HCT116 (cell line): Measurements from ENCODE around the gene SOX18. TPM values are rescaled to one million over a fixed set of nuclear protein-coding genes. Genes with fewer than 3 reads are reported as not detected.

ENCODE experiments used
- ATAC-seq: fragments of 200-7000 bp; cut with Tn5 transposase; 2 replicates; pipeline ENCODE4 v1.9.1; 2020; ENCODE audit warnings: mild to moderate bottlenecking, moderate library complexity
- BruUV-seq: library from RNA; stranded (reverse); fragments of 400-500 nt; replicated peaks from 2 replicates; lab custom pipeline; 2021; lab: Mats Ljungman, UMichigan
- CTCF ChIA-PET: fragments of 300-600 bp; sonication (Branson Sonifier 250); formaldehyde crosslinking; loops from one replicate; lab custom pipeline; 2021; ENCODE audit warnings: antibody characterized with exemption; lab: Charles Lee
- POLR2A ChIA-PET: fragments of 300-600, 350-600 bp; sonication (Branson Sonifier 250); formaldehyde crosslinking; loops from one replicate; lab custom pipeline; 2021; ENCODE audit warnings: antibody characterized with exemption; lab: Charles Lee
- RAD21 ChIA-PET, 2 experiments: fragments of 300-600 bp; sonication (Branson Sonifier 250); formaldehyde crosslinking; loops; one replicate each; lab custom pipeline; 2023; ENCODE audit warnings: low total read pairs in 2 of 2; ENCODE audit not compliant: uncharacterized antibody in 2 of 2, unreplicated experiment in 2 of 2, low non-redundant PET in 1 of 2; lab: Charles Lee
- DNase-seq: peaks from one replicate; pipeline ENCODE4 v3.0.0-alpha.2; 2010; ENCODE audit warnings: low read depth, low spot score
- H2AFZ ChIP-seq: fragments of 200-600 bp; shearing (Covaris generic), sonication (generic); 2 replicates; pipeline ENCODE4 v1.6.1; 2017; ENCODE audit warnings: low read depth, mixed run types, mixed read lengths, antibody characterized with exemption, low read length; ENCODE audit not compliant: poor library complexity, severe bottlenecking
- H3K27ac ChIP-seq: 2 replicates; pipeline ENCODE4 v1.5.1; 2012; ENCODE audit warnings: low read depth, low read length
- H3K27me3 ChIP-seq: fragments of 200-600 bp; sonication (generic); 2 replicates; pipeline ENCODE4 v1.6.1; 2016; ENCODE audit warnings: mixed run types, low read length, mixed read lengths; ENCODE audit not compliant: insufficient read depth
- H3K36me3 ChIP-seq, 2 experiments: fragments of 200-500 bp in 1 of 2; fragments of 200-600 bp in 1 of 2; sonication (Bioruptor generic) in 1 of 2; sonication (generic) in 1 of 2; 2 replicates each; pipeline versions ENCODE4 v1.5.1 to v1.6.1; 2014 to 2016; ENCODE audit warnings: low read length in 2 of 2, inconsistent platforms in 1 of 2, mixed read lengths in 1 of 2, mixed run types in 1 of 2; ENCODE audit not compliant: insufficient read depth in 2 of 2, control insufficient read depth in 1 of 2
- H3K4me1 ChIP-seq, 2 experiments: fragments of 200-600 bp in 1 of 2; sonication (generic) in 1 of 2; 2 replicates each; pipeline versions ENCODE4 v1.5.1 to v1.6.1; 2012 to 2017; ENCODE audit warnings: low read length in 2 of 2, inconsistent platforms in 1 of 2, mild to moderate bottlenecking in 1 of 2, mixed read lengths in 1 of 2, mixed run types in 1 of 2, moderate library complexity in 1 of 2; ENCODE audit not compliant: insufficient read depth in 2 of 2, control insufficient read depth in 1 of 2
- H3K4me2 ChIP-seq: fragments of 200-600 bp; sonication (generic); 2 replicates; pipeline ENCODE4 v1.6.1; 2017; ENCODE audit warnings: mixed run types, low read length, mixed read lengths
- H3K4me3 ChIP-seq, 2 experiments: fragments of 200-600 bp in 1 of 2; sonication (generic) in 1 of 2; replicated peaks in 1 of 2; 2 replicates each; pipeline ENCODE4 v1.5.1; 2011 to 2016; ENCODE audit warnings: low read length in 2 of 2, control low read depth in 1 of 2, low read depth in 1 of 2, mild to moderate bottlenecking in 1 of 2, mixed read lengths in 1 of 2, mixed run types in 1 of 2
- H3K79me2 ChIP-seq: fragments of 200-600 bp; sonication (generic); 2 replicates; pipeline ENCODE4 v1.6.1; 2017; ENCODE audit warnings: mild to moderate bottlenecking, mixed run types, low read length, moderate library complexity, mixed read lengths; ENCODE audit not compliant: insufficient read depth
- H3K9ac ChIP-seq: fragments of 200-600 bp; sonication (generic); 2 replicates; pipeline ENCODE4 v1.6.1; 2016; ENCODE audit warnings: low read length, mixed read lengths
- H3K9me2 ChIP-seq: fragments of 200-600 bp; sonication (generic), shearing (Covaris generic); 2 replicates; pipeline ENCODE4 v1.6.1; 2017; ENCODE audit warnings: mixed run types, mild to moderate bottlenecking, moderate library complexity; ENCODE audit not compliant: insufficient read depth
- H3K9me3 ChIP-seq, 2 experiments: fragments of 200-500 bp in 1 of 2; fragments of 200-600 bp in 1 of 2; sonication (Bioruptor generic) in 1 of 2; sonication (generic) in 1 of 2; 2 replicates each; pipeline ENCODE4 v1.6.1; 2014 to 2017; ENCODE audit warnings: low read length in 2 of 2, mixed read lengths in 2 of 2, inconsistent platforms in 1 of 2, low read depth in 1 of 2, mild to moderate bottlenecking in 1 of 2, mixed run types in 1 of 2, moderate library complexity in 1 of 2; ENCODE audit not compliant: control insufficient read depth in 1 of 2, insufficient read depth in 1 of 2
- H4K20me1 ChIP-seq: fragments of 200-600 bp; sonication (generic), shearing (Covaris generic); 2 replicates; pipeline ENCODE4 v1.6.1; 2017; ENCODE audit warnings: mixed run types, mild to moderate bottlenecking, moderate library complexity; ENCODE audit not compliant: insufficient read depth
- CBX3 ChIP-seq: IDR thresholded peaks from 2 replicates; pipeline ENCODE4 v1.6.1; 2012; ENCODE audit warnings: low read depth
- EGR1 ChIP-seq: IDR thresholded peaks from 2 replicates; pipeline ENCODE4 v1.6.1; 2012; ENCODE audit warnings: low read depth
- ELF1 ChIP-seq: IDR thresholded peaks from 2 replicates; pipeline ENCODE4 v1.6.1; 2012; ENCODE audit warnings: low read depth, borderline replicate concordance
- EZH2 ChIP-seq: fragments of 200-600 bp; sonication (generic); IDR thresholded peaks from 2 replicates; pipeline ENCODE4 v1.6.1; 2017; ENCODE audit warnings: antibody characterized with exemption, mixed run types
- EZH2phosphoT487 ChIP-seq: fragments of 200-600 bp; IDR thresholded peaks from 2 replicates; pipeline ENCODE4 v1.6.1; 2018; ENCODE audit warnings: antibody characterized with exemption, borderline replicate concordance
- FOSL1 ChIP-seq: IDR thresholded peaks from 2 replicates; pipeline ENCODE4 v1.6.1; 2012; ENCODE audit warnings: low read depth
- JUND ChIP-seq: IDR thresholded peaks from 2 replicates; pipeline ENCODE4 v1.6.1; 2012
- POLR2AphosphoS5 ChIP-seq: IDR thresholded peaks from 2 replicates; pipeline ENCODE4 v1.6.1; 2011; ENCODE audit warnings: mild to moderate bottlenecking, low read depth, low read length, moderate library complexity
- RAD21 ChIP-seq: IDR thresholded peaks from 2 replicates; pipeline ENCODE4 v1.6.1; 2012; ENCODE audit warnings: low read depth, mild to moderate bottlenecking
- SIN3A ChIP-seq: IDR thresholded peaks from 2 replicates; pipeline ENCODE4 v1.6.1; 2012; ENCODE audit warnings: low read depth
- SP1 ChIP-seq: IDR thresholded peaks from 2 replicates; pipeline ENCODE4 v1.6.1; 2012; ENCODE audit warnings: low read depth
- SRF ChIP-seq: IDR thresholded peaks from 2 replicates; pipeline ENCODE4 v1.6.1; 2012; ENCODE audit warnings: low read depth
- TCF7L2 ChIP-seq: IDR thresholded peaks from 2 replicates; pipeline ENCODE4 v1.7.0; 2011; ENCODE audit warnings: borderline replicate concordance, inconsistent platforms; ENCODE audit not compliant: insufficient read depth, insufficient read length; ENCODE audit errors: extremely low read depth
- YY1 ChIP-seq: IDR thresholded peaks from 2 replicates; pipeline ENCODE4 v1.6.1; 2011; ENCODE audit warnings: low read length, low read depth, moderate library complexity, mild to moderate bottlenecking; ENCODE audit not compliant: insufficient replicate concordance; ENCODE audit errors: extremely low read depth
- ZFX ChIP-seq: fragments of 450-650 bp; IDR thresholded peaks from 2 replicates; pipeline ENCODE4 v1.6.1; 2017
- intact Hi-C: fragments of 100-400 bp; cut with micrococcal nuclease; formaldehyde crosslinking; loops from 2 replicates; pipeline ENCODE4 v1.10.0; 2022
- total RNA-seq: library from RNA; stranded (reverse); gene quantifications from one replicate; pipeline ENCODE4 v1.2.1, GENCODE V29; 2021; ENCODE audit not compliant: unreplicated experiment
- TF ChIP-seq, protein P1 (sequence below): IDR thresholded peaks from 2 replicates; pipeline ENCODE4 v1.6.1; 2012
- TF ChIP-seq, protein P2 (sequence below): IDR thresholded peaks from 2 replicates; pipeline ENCODE4 v1.6.1; 2012; ENCODE audit warnings: low read depth
- TF ChIP-seq, protein P3 (sequence below): IDR thresholded peaks from 2 replicates; pipeline ENCODE4 v1.6.1; 2012
- TF ChIP-seq, protein P4 (sequence below), 3 experiments: fragments of 200-600 bp in 1 of 3; sonication (generic) in 1 of 3; IDR thresholded peaks in 2 of 3; conservative IDR thresholded peaks in 1 of 3; 2 replicates each; pipeline ENCODE4 v1.5.1; 2012 to 2017; ENCODE audit warnings: low read depth in 2 of 3, low read length in 2 of 3, antibody characterized with exemption in 1 of 3, borderline replicate concordance in 1 of 3, control low read depth in 1 of 3, mild to moderate bottlenecking in 1 of 3, mixed read lengths in 1 of 3, mixed run types in 1 of 3, moderate library complexity in 1 of 3; ENCODE audit not compliant: insufficient read depth in 1 of 3
- TF ChIP-seq, protein P5 (sequence below): IDR thresholded peaks from 2 replicates; pipeline ENCODE4 v1.6.1; 2011; ENCODE audit warnings: mild to moderate bottlenecking, low read length, moderate library complexity; ENCODE audit not compliant: insufficient replicate concordance; ENCODE audit errors: extremely low read depth

Gene SOX18
- total RNA-seq, 1 experiment from 2014 or later = 3.3 TPM

DNA sequence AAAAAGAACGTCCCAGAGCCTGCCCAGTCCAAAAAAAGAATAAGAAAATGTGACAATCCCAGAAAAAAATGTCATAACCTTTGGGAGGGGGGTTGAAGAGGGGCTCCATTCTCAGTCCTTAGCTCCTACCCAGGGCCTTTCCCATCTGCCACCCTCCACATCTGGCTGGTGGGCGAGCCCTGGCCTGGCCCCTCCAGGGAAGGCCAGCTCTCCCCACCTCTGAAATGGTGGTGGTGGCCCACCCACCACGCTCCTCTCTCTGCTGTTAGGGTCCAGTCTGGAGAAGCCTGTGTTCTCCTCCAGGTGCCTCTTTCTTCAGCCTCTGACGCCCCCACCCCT lies 29.5 kb upstream of the SOX18 start:
- ChIA-PET RAD21 (no interaction called here), CTCF (interaction anchor here (1.5 kb wide), 1 partner anchor 10 kb away, joined by 3 read pairs; no protein-coding TSS in a partner anchor), POLR2A (no interaction called here)
- peak overlapping the region; percentile 79 to 96 for H3K4me3 ChIP-seq
- ATAC-seq (no peak), DNase-seq (no peak)
- no peaks in the 10 kb centered on the region for H3K9me2 ChIP-seq
- H3K4me2 ChIP-seq = peak overlapping the region; percentile 99
- H3K27ac ChIP-seq = peak overlapping the region; percentile 61
- no peaks in the 10 kb centered on the region for H3K36me3 ChIP-seq
- H2AFZ ChIP-seq = no peak overlapping the region
- no peaks in the 10 kb centered on the region for H3K9me3 ChIP-seq
- intact Hi-C loops = no loop called here
- no peaks in the 10 kb centered on the region for H3K27me3 ChIP-seq
- H3K79me2 ChIP-seq = peaks cover 9% of the 10 kb centered on the region; the same call in 1 of the 2 replicates
- H3K4me1 ChIP-seq = peaks cover 14 to 21% of the 10 kb centered on the region in 2 experiments
- H3K9ac ChIP-seq = peak overlapping the region; percentile 87
- TF ChIP-seq POLR2AphosphoS5 (no peak), FOSL1 (no peak), JUND (no peak), EZH2 (no peak), EZH2phosphoT487 (no peak), TCF7L2 (no peak), SIN3A (no peak), EGR1 (no peak), RAD21 (no peak), CBX3 (no peak), SP1 (no peak), ELF1 (no peak), YY1 (no peak), ZFX (no peak), SRF (no peak)
- TF ChIP-seq, protein P1, sequence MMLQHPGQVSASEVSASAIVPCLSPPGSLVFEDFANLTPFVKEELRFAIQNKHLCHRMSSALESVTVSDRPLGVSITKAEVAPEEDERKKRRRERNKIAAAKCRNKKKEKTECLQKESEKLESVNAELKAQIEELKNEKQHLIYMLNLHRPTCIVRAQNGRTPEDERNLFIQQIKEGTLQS = no peak
- TF ChIP-seq, protein P2, sequence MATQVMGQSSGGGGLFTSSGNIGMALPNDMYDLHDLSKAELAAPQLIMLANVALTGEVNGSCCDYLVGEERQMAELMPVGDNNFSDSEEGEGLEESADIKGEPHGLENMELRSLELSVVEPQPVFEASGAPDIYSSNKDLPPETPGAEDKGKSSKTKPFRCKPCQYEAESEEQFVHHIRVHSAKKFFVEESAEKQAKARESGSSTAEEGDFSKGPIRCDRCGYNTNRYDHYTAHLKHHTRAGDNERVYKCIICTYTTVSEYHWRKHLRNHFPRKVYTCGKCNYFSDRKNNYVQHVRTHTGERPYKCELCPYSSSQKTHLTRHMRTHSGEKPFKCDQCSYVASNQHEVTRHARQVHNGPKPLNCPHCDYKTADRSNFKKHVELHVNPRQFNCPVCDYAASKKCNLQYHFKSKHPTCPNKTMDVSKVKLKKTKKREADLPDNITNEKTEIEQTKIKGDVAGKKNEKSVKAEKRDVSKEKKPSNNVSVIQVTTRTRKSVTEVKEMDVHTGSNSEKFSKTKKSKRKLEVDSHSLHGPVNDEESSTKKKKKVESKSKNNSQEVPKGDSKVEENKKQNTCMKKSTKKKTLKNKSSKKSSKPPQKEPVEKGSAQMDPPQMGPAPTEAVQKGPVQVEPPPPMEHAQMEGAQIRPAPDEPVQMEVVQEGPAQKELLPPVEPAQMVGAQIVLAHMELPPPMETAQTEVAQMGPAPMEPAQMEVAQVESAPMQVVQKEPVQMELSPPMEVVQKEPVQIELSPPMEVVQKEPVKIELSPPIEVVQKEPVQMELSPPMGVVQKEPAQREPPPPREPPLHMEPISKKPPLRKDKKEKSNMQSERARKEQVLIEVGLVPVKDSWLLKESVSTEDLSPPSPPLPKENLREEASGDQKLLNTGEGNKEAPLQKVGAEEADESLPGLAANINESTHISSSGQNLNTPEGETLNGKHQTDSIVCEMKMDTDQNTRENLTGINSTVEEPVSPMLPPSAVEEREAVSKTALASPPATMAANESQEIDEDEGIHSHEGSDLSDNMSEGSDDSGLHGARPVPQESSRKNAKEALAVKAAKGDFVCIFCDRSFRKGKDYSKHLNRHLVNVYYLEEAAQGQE = no peak
- TF ChIP-seq, protein P3, sequence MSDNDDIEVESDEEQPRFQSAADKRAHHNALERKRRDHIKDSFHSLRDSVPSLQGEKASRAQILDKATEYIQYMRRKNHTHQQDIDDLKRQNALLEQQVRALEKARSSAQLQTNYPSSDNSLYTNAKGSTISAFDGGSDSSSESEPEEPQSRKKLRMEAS = no peak
- TF ChIP-seq, protein P4, sequence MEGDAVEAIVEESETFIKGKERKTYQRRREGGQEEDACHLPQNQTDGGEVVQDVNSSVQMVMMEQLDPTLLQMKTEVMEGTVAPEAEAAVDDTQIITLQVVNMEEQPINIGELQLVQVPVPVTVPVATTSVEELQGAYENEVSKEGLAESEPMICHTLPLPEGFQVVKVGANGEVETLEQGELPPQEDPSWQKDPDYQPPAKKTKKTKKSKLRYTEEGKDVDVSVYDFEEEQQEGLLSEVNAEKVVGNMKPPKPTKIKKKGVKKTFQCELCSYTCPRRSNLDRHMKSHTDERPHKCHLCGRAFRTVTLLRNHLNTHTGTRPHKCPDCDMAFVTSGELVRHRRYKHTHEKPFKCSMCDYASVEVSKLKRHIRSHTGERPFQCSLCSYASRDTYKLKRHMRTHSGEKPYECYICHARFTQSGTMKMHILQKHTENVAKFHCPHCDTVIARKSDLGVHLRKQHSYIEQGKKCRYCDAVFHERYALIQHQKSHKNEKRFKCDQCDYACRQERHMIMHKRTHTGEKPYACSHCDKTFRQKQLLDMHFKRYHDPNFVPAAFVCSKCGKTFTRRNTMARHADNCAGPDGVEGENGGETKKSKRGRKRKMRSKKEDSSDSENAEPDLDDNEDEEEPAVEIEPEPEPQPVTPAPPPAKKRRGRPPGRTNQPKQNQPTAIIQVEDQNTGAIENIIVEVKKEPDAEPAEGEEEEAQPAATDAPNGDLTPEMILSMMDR (IDR thresholded peaks at IDR 0.05 in 2 of 3, conservative IDR thresholded peaks at IDR 0.05 in 1 of 3; ENCODE audit: borderline replicate concordance in 1 of 3, insufficient read depth in 1 of 3, low read depth in 2 of 3, low read length in 2 of 3) = no peak
- TF ChIP-seq, protein P5, sequence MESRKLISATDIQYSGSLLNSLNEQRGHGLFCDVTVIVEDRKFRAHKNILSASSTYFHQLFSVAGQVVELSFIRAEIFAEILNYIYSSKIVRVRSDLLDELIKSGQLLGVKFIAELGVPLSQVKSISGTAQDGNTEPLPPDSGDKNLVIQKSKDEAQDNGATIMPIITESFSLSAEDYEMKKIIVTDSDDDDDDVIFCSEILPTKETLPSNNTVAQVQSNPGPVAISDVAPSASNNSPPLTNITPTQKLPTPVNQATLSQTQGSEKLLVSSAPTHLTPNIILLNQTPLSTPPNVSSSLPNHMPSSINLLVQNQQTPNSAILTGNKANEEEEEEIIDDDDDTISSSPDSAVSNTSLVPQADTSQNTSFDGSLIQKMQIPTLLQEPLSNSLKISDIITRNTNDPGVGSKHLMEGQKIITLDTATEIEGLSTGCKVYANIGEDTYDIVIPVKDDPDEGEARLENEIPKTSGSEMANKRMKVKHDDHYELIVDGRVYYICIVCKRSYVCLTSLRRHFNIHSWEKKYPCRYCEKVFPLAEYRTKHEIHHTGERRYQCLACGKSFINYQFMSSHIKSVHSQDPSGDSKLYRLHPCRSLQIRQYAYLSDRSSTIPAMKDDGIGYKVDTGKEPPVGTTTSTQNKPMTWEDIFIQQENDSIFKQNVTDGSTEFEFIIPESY = no peak
- no TSS peak for BruUV-seq
- no peaks in the 10 kb centered on the region for H4K20me1 ChIP-seq
